AG04450 (cell line): ENCODE data around the gene CHD3. TPM values are rescaled to one million over a fixed set of nuclear protein-coding genes. Genes with fewer than 3 reads are reported as not detected.

Experiments used
- CTCF ChIA-PET: fragments of 300-600, 350-600 bp; formaldehyde crosslinking; extraction: SDS; loops from one replicate; lab custom pipeline; 2022; ENCODE audit warnings: antibody characterized with exemption, inconsistent platforms; lab: Charles Lee
- POLR2A ChIA-PET: fragments of 350-600 bp; formaldehyde crosslinking; extraction: SDS; loops from one replicate; lab custom pipeline; 2021; ENCODE audit warnings: antibody characterized with exemption, inconsistent platforms; lab: Yijun Ruan, JAX
- DNase-seq: peaks from one replicate; pipeline ENCODE4 v3.0.0-alpha.2; 2011; ENCODE audit warnings: low read depth, low spot score
- H3K27ac ChIP-seq: one replicate; pipeline ENCODE4 v1.5.1; 2012; ENCODE audit warnings: low read depth, low read length, control low read depth
- H3K27me3 ChIP-seq: one replicate; pipeline ENCODE4 v1.6.0; 2012; ENCODE audit warnings: low read length; ENCODE audit not compliant: control insufficient read depth, insufficient read depth
- H3K4me3 ChIP-seq: 2 replicates; pipeline ENCODE4 v1.5.1; 2011; ENCODE audit warnings: mild to moderate bottlenecking, low read depth, low read length, control low read depth
- H3K9me3 ChIP-seq: 2 replicates; pipeline ENCODE4 v1.5.1; 2012; ENCODE audit warnings: low read length; ENCODE audit not compliant: control insufficient read depth, insufficient read depth
- CTCF ChIP-seq: IDR thresholded peaks from 2 replicates; pipeline ENCODE4 v1.5.1; 2011; ENCODE audit warnings: low read depth, low read length, control low read depth, inconsistent platforms
- polyA plus RNA-seq: library from polyadenylated mRNA; depleted of rRNA; stranded (reverse); fragments of >200 nt; gene quantifications from 2 replicates; pipeline ENCODE4 v1.2.3, GENCODE V29; 2011

The CHD3 gene
- polyA plus RNA-seq, 1 experiment, result 50.0 TPM

GRCh38 chr17:7932483-7932891 is 43.9 kb downstream of the CHD3 start:
- no peaks in the 10 kb centered on the region for H3K27me3 ChIP-seq
- no peaks in the 10 kb centered on the region for H3K9me3 ChIP-seq
- ChIA-PET CTCF (interaction anchor here (0.6 to 4.6 kb wide), 14 partner anchors 8 to 189 kb away, joined by 3 to 29 read pairs (median 5); partner anchors contain the start of gene RNF227), POLR2A (interaction anchor here (0.7 to 2.2 kb wide), 5 partner anchors 10 to 75 kb away, joined by 3 to 15 read pairs (median 4); partner anchors contain the start of genes NAA38 and RNF227)
- peak overlapping the region; percentile 70 for H3K27ac ChIP-seq
- peak overlapping the region; percentile 100 for H3K4me3 ChIP-seq
- DNase-seq, result no peak
- no peak for TF ChIP-seq CTCF

GRCh38 chr17:7932949-7933348 is 44.4 kb downstream of the CHD3 start:
- CTCF ChIA-PET, result interaction anchor here (0.6 to 4.6 kb wide), 15 partner anchors 7 to 190 kb away, joined by 3 to 29 read pairs (median 5); partner anchors contain the start of gene RNF227
- H3K27ac ChIP-seq, result peak overlapping the region; percentile 70
- POLR2A ChIA-PET, result interaction anchor here (0.6 to 2.2 kb wide), 5 partner anchors 11 to 73 kb away, joined by 3 to 15 read pairs (median 5); partner anchors contain the start of gene RNF227

GRCh38 chr17:7935859-7936258 is 47.3 kb downstream of the CHD3 start:
- no peaks in the 10 kb centered on the region for H3K9me3 ChIP-seq
- no peak for TF ChIP-seq CTCF
- H3K27ac ChIP-seq, result no peak overlapping the region
- ChIA-PET POLR2A (no interaction called here), CTCF (interaction anchor here (0.6 to 4.6 kb wide), 4 partner anchors 20 to 106 kb away, joined by 3 to 21 read pairs (median 4); no protein-coding TSS in a partner anchor)
- DNase-seq, result no peak
- no peak overlapping the region for H3K4me3 ChIP-seq
- H3K27me3 ChIP-seq, result no peaks in the 10 kb centered on the region

More at GRCh38 chr17:7932949-7933348, 44.4 kb downstream of the CHD3 start:
- peak overlapping the region; percentile 100 for H3K4me3 ChIP-seq
- peak; percentile 48 for TF ChIP-seq CTCF
- no peaks in the 10 kb centered on the region for H3K9me3 ChIP-seq
- no peaks in the 10 kb centered on the region for H3K27me3 ChIP-seq
- DNase-seq, result no peak

- no peaks in the 10 kb centered on the region for H3K27me3 ChIP-seq
- no peaks in the 10 kb centered on the region; the same call in 1 of the 2 replicates for H3K9me3 ChIP-seq
- no peak overlapping the region for H3K27ac ChIP-seq
- no peak overlapping the region for H3K4me3 ChIP-seq
- no peak for TF ChIP-seq CTCF
- POLR2A ChIA-PET, result interaction anchor here (0.6 to 1.1 kb wide), 2 partner anchors 9 to 80 kb away, joined by 3 read pairs; no protein-coding TSS in a partner anchor
- no peak for DNase-seq
- CTCF ChIA-PET, result interaction anchor here (1.0 to 1.4 kb wide), 5 partner anchors 8 to 118 kb away, joined by 3 to 7 read pairs (median 3); partner anchors contain the start of genes CNTROB and TRAPPC1
Measured at GRCh38 chr17:7940034-7940433, 51.4 kb downstream of the CHD3 start.

GRCh38 chr17:7940743-7941142 is 52.2 kb downstream of the CHD3 start:
- no peaks in the 10 kb centered on the region for H3K27me3 ChIP-seq
- ChIA-PET CTCF (interaction anchor here (1.0 to 1.4 kb wide), 3 partner anchors 9 to 117 kb away, joined by 3 to 4 read pairs (median 3); partner anchors contain the start of genes CNTROB and TRAPPC1), POLR2A (no interaction called here)
- TF ChIP-seq CTCF, result no peak
- no peak overlapping the region for H3K27ac ChIP-seq
- H3K4me3 ChIP-seq, result no peak overlapping the region
- H3K9me3 ChIP-seq, result no peaks in the 10 kb centered on the region; the same call in 1 of the 2 replicates
- no peak for DNase-seq
